GM19468 (cell line): ENCODE measurements around the gene RFLNA.

ENCODE experiments used
- ATAC-seq: cut with Tn5 transposase; IDR thresholded peaks from one replicate; pipeline ENCODE4 v1.9.1; 2021; ENCODE audit warnings: mild to moderate bottlenecking, moderate library complexity, moderate number of reproducible peaks; ENCODE audit not compliant: unreplicated experiment; ENCODE audit errors: extremely low read depth

Gene RFLNA

DNA sequence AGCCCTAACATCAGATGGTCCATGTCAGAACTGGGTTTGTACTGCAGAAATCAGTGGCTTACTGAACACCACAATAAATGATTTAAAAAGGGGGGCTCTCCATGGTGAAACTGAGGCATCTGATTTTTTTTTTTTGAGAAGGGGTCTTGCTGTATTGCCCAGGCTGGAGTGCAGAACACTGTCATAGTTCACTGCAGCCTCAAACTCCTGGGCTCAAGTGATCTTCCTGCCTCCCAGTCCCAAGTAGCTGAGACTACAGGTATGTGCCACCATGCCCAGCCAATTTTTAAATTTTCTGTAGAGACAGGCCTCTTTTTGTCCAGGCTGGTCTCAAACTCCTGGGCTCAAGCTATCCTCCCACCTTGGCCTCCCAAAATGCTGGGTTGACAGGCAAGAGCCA is 57.4 kb downstream of the RFLNA start:
- no peak for ATAC-seq

DNA sequence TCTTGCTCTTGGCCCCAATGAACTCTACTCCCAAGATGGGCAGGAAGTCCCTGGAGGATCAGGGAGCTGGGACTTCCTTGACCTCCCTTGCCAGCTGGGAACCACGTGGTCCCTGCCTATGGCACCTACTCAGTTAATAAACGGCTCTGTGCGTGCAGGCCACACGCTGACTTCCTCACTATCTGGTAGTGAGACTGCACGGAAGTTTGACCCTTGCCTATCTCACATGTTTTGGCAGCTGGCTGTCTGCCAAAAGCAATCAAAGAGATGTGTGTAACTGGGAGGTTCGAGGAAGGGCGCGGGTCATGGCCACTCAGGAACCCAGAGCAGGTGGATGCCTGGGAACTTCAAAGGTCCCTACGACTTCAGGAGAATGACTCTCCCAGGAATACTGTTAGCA is 57.9 kb downstream of the RFLNA start:
- no peak for ATAC-seq

DNA sequence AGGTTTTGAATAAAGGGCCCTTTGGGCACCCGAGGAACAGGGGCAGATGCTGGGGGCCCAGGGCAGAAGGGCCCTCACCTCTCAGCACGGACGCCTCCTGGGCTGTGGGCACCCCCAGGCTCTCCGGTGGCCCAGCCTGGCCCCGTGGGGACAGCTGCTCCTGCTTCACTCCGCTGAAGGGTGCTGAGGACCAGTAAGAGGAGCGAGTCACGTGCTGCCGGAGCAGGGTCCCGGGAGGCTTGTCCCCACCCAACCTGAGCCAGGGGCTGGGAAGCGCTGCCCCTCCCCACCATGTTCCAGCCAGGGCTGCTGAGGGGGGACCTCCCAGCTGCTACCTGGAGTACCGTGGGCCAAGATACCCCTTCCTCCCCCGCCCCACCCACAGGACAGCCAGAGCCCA is 59.5 kb downstream of the RFLNA start:
- no peak for ATAC-seq

DNA sequence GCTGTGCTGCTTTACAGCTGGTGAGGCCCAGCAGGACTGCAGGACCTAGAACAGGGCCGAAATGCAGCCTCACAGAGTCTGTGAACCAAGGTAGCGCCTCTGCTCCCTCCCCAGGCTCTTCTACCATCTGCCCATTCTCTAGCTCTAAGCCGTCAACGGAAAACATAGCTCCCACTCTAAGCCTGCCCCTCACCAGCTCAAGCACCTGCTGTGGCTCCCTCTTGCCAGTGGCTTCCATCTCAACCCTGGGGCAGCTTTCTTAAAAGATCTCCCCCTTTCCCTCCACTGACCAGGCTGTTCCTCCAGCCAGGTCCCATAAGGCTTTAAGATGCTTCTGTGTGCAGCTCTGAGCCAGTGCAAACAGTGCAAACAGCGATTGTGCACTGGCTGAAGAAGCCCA is 61.3 kb downstream of the RFLNA start:
- no peak for ATAC-seq

DNA sequence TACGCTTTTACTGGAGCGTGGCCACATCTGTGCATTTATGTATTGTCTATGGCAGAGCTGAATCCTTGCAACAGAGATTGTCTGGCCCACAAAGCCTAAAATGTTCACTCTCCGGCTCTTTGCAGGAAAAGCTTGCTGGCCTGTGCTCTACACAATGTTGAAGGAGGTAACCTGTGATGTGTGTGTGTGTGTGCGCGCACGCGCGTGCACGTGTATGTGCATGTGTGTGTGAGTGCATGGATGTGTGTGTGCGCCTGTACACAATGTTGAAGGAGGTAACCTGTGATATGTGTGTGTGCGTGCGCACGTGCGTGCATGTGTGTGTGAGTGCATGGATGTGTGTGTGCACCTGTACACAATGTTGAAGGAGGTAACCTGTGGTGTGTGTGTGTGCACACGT is 62.7 kb downstream of the RFLNA start:
- no peak for ATAC-seq

DNA sequence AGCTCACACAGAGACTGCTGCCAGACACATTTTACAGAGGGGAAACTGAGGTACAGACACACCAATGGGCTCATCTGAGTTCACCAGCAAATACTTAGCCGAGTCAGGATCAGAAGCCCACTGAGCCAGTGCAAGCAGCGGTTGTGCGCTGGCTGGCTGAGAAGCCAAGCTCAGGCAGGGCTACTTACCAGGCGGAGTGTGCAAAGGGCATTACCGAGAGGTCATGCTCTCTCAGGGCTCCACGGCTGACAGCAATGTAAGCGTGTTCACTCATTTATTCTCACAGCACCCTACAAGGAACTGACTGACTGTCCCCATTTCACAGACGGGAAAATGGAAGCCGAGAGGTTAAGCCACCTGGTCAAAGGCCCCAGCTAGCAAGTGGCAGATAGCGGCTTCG is 63.7 kb downstream of the RFLNA start:
- ATAC-seq = no peak

DNA sequence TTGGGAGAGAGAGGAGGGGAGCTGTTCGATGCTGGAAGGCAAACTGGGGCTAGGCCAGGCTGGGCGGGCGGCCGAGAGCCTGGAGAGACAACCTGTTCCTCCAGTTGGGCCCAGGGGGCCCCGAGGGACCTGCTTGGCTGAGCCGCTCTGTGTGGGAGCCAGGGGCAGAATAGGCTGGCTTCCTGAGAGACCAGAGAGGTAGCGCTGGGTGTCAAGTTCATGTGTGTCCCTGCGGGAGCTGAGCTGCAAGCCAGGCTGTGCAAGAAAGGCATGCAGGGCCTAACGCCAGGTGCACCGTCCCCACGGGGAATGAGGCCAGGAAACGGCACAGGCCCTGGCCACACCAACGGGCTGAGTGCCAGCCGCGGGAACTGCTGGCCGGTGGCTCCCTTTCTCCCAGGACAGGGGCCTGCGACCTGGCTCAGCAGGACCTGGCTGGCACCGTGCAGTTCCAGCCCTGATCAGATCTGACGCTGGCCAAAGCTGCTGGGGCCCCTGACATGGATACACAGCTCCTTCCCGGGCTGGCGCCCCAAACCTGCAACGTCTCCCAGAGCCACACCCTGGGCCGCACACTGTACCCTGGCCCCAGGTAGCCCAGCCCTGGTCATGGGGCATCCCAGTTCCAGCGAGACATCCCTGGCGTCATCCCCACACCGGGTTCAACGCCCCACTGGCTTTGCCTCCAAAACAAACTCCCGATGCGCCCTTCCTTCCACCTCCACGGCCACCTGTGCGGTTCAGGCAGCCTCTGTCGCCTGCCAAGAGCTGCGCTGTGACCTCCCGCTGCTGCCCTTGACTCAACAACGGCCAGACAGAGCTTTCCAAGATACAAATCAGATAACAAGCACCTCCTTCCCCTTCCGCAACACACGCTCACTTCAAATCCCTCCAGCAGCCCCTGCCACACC is 65.0 kb downstream of the RFLNA start:
- ATAC-seq = no peak

DNA sequence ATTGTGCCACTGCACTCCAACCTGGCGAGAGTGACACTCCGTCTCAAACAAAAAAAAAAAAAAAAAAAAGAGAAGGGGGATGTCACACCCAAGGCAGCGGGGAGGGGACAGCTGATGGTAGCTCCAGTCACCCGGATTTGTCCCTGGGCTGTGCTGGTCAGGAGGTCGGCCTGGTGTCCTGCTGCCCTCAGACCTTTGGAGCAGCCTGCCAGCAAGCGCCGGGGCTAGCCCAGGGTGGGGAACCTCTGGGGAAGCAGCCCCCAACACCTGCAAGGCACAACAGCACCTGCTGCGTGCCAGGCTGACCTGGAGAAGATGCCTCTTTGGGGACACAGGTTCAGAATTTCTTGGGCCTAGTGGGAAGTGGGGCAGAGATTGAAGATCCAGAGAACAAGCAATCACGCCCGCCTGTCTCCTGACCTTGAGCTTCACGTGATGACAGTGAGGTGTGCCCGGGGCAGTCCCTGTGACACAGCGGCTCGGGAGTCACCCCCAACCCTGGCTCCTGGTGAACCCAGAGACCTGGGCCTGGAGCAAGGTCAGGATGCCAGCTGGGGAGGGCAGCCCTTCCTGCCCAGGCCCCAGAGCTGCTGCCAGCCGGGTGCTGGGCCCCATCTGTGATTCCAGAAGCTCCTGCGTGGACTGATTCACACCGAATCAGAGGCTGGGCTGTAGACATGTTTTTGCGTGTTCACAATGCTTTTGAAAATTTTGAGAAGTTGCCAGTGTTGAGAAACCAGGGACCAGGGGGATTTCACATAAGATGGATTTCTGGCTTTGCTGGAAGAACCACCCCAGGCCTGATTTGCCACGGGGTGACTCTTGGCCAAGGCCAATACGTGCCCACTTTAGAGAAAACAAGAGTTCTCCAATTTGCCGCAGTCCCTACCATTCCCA is 66.4 kb downstream of the RFLNA start:
- no peak for ATAC-seq

DNA sequence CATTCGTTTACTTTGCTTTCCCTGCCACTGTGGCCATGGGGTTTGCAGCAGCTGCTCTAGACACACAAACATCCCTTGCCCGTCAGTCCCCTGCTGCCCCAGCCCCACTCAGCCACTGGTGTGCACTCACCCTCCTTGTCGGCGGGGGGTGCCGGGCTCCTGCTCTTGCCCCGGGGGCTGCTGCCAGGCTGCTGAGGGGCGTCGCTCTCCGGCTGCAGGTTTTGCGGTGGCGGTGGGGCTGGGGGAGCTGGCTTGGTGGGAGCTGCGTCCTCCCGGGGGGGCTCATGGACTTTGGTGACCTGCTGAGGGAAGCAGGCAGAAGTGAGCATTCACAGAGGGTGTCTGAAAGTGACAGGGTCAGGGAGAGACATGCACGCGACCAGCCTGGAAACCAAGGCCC is 67.1 kb downstream of the RFLNA start:
- no peak for ATAC-seq

DNA sequence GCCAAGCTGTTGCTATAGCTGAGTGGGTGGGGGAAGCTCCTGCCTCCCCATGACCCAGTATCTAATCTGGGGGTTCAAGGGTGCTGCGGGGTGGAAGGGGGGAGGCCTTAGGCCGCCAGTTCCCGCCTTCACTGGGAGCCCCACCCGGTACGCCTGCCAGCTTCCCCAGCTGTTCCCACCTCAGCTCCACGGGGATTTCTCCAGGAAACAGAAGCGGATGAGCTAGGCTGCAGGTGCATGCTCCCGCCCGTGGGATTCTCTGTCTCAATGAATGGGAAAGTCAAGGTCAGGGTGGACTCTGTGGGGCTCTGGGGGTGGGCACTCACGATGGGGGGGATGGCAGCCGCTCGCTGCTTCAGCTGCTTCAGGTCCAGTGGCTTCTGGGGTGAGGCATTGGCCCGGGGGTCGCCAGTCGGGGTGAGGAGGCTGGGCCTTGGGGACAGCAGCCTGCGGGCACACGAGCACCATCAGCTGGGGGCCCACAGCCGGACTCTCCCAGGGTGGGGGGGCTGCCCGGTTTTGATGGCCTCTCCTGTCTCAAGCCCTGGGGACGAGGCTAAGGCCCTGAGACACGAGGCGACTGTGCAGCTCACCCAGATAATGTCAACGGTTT is 68.6 kb downstream of the RFLNA start:
- ATAC-seq = no peak

DNA sequence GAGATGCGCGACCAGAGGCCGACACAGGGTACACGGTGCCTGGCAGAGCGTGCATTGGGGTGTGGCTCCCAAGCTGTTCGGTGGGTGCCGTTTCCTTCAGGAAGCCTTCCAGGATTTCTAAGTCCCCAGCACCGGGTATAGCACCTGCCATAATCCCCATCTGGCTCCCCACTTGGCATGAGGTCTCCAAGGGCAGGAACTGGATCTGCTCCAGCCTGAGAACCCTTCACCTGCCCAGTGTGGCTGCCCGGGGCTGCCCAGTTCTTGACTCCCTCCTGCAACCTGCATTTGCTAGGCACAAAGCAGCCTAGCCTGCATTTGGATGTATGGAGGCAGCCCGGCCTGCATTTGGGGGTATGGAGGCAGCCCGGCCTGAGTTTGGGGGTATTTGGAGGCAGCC is 69.7 kb downstream of the RFLNA start:
- no peak for ATAC-seq
